WI38 (cell line): Measurements from ENCODE around the gene ACTN2.
A peak's percentile ranks its signal among the peaks of the same experiment; 100 is the strongest.

Experiments
- H3K4me3 ChIP-seq: 2 replicates; pipeline ENCODE4 v1.5.1; 2011; ENCODE audit warnings: low read depth, mild to moderate bottlenecking, control low read depth, low read length
- TF ChIP-seq, protein P1 (sequence below): IDR thresholded peaks from 2 replicates; pipeline ENCODE4 v1.5.1; 2012; ENCODE audit warnings: low read depth, mild to moderate bottlenecking, control low read depth, low read length

The ACTN2 gene

DNA sequence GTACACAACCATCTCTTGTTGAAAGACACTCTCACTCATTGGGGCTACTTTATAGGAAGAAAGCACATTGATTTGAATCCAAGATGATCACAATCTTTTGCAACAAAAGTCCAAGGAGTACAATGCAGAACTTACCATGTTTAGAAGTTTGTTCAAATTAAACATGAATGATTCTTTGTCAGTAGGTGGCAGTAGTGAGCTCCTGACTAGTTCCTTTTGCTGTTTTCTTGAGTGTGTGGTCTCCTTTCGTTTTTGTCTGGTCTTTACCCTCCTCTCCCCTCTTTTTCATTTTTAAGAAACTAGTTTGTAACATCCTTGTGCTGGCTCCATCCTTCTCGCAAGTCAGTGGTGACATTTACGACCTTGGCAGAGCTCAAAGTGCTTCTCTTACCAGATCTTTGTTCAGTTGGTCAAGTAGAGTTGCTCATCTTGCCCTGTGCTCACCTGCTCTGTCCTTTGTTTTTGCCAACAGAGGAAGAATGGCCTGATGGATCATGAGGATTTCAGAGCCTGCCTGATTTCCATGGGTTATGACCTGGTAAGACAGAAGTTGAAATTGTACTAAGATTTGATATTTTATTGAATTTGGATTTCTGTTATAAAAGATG is 73.1 kb downstream of the ACTN2 start:
- no peak overlapping the region for H3K4me3 ChIP-seq
- TF ChIP-seq, protein P1, sequence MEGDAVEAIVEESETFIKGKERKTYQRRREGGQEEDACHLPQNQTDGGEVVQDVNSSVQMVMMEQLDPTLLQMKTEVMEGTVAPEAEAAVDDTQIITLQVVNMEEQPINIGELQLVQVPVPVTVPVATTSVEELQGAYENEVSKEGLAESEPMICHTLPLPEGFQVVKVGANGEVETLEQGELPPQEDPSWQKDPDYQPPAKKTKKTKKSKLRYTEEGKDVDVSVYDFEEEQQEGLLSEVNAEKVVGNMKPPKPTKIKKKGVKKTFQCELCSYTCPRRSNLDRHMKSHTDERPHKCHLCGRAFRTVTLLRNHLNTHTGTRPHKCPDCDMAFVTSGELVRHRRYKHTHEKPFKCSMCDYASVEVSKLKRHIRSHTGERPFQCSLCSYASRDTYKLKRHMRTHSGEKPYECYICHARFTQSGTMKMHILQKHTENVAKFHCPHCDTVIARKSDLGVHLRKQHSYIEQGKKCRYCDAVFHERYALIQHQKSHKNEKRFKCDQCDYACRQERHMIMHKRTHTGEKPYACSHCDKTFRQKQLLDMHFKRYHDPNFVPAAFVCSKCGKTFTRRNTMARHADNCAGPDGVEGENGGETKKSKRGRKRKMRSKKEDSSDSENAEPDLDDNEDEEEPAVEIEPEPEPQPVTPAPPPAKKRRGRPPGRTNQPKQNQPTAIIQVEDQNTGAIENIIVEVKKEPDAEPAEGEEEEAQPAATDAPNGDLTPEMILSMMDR: peak; percentile 34; the same call in 1 of the 2 replicates

DNA sequence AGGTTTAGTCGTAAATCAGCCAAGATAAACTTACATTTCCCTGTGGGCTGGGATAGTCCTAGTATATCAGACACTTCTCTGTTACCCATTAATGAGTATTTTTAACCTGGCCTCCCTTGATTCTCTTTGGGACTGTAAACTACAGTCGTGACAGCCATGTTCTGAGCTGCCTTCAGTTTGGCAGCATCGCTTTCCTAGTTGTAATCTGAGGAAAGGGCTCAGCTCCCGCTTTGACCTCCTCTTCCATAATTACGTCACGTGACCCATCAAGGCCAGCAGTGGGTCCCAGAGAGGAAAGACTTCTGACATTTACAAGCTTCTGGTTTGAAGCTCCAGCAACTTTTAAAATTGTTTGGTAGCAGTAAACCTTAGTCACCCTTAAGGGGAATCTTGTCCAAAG is 74.2 kb downstream of the ACTN2 start:
- TF ChIP-seq, protein P1: no peak
- H3K4me3 ChIP-seq: no peak overlapping the region

DNA sequence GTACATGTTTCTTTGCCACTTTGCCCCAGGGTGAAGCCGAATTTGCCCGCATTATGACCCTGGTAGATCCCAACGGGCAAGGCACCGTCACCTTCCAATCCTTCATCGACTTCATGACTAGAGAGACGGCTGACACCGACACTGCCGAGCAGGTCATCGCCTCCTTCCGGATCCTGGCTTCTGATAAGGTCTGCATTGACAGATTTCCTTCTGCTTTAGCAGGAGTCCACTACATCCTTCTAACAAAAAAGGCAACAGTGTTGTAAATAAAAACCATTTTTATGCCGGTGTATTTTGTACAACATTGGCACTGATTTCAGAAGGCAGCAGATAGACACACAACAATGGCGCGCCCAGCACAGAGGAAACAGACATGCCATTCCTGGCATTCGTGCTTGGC is 74.7 kb downstream of the ACTN2 start:
- TF ChIP-seq, protein P1: no peak
- no peak overlapping the region for H3K4me3 ChIP-seq

DNA sequence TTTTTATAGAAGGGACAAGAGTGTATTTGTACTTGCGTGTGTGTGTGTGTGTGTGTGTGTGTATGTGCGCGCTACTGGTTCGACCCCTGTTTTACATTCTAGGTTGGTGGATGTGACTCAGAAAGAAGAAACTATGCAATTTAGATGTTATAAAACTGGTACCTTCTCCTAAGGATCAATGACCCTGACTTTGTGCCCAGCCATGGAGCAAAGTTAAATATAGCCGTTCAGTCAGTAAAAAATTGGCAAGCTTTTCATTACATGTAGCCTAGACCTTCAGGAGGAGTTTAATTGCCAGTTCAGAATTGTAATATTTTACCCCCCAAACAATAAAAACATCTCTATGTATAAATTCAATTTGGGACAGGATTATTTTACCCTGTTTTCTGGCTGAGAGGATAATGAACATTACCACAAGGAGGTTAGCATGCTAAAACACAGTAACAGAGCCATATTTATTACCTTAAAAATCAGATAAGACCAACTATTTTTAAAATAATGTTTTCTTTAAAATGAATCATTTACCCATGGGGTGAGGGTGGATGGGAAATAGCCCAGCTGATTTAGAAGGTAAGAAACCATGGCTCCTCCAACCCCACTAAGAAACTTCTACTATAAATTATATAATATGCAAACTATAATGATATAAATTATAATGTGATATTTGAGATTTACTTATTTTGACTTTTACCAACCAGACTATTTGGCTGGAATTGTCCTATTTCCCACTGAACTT is 75.3 kb downstream of the ACTN2 start:
- no peak overlapping the region for H3K4me3 ChIP-seq
- TF ChIP-seq, protein P1: no peak

DNA sequence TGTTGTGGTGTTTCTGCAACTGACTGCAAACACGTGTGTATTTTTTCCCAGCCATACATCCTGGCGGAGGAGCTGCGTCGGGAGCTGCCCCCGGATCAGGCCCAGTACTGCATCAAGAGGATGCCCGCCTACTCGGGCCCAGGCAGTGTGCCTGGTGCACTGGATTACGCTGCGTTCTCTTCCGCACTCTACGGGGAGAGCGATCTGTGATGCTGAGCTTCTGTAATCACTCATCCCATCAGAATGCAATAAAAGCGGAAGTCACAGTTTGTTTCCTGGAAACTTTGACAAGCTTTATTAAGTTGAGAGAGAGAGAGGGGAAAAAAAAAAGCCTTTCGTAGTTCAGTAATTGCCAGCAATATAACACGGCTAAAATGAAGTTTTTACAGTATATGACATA is 76.1 kb downstream of the ACTN2 start:
- TF ChIP-seq, protein P1: no peak
- H3K4me3 ChIP-seq: no peak overlapping the region

DNA sequence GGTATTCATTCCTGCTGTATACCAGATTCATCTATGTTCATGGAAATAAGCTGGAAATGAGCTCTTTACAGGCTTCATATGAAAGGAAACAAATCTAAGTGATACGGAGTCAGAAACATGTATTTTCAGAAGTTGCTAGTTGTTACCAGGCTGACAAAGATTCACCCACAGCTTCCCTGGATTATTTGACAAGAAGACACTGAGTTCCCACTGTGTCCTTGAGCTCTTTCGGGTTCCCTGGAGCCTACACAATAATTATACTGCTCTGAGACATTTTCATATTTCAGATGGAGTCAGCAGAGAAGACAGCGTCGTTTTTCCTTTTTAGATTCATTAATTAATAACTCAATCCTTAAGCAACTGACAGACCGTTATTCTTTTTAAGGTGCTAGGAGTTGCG is 79.5 kb downstream of the ACTN2 start:
- TF ChIP-seq, protein P1: no peak
- H3K4me3 ChIP-seq: no peak overlapping the region

DNA sequence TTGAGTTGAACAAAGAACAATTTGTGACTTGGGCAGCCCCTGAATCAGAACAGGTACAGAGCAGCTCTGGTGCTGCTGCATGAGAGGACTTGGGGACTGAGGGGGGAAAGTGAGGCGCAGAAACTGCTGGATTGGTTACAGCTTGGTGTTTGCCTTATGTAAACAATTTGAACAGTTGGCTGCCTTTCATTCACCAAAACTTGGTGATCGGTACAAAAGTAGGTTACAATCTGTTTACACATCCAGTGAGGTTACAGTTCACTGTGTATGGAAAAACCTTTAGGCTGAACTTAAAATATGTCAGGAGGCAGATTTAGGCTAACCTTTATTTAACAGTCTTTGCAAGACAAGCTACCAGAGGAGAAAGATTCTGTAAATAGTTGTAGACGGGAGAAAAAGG is 80.2 kb downstream of the ACTN2 start:
- TF ChIP-seq, protein P1: no peak

More for the DNA sequence above, 80.2 kb downstream of the ACTN2 start:
- no peak overlapping the region for H3K4me3 ChIP-seq
